ENCODE results near the gene LGALS9B.
"Not testable (repeated sequence)": the region's sequence is repeated elsewhere in the genome, so short reads cannot be mapped to it uniquely, and the experiment has no call there.

DNA sequence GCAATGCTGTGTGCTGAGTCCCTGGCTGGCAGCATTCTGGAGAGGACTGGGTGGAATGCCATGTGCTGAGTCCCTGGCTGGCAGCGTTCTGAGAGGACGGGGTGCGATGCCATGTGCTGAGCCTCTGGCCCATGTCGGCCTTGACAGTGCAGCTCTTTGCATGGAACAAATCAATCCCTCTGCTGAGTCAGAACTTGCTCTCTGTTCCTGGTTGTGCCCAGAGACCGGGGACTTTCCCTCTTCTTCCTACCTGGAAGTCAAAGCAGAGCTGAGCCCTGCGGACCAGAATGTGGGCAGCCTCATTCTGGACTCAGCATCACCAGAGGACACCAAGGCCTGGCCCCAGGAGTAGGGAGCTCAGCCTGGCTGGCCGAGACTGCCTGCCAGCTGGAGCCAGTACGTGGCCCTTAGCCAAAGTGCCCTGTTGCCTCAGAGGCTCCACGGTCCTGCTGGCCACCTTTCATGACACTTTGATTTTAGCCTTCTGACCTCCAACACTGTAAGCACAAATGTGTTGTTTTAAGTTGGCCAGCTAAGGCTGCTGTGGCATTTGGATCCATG lies 2.4 kb downstream of the LGALS9B start:
- TF ChIP-seq POLR2A (IDR thresholded peaks at IDR 0.05): not testable (repeated sequence)
- TF ChIP-seq, protein P1, sequence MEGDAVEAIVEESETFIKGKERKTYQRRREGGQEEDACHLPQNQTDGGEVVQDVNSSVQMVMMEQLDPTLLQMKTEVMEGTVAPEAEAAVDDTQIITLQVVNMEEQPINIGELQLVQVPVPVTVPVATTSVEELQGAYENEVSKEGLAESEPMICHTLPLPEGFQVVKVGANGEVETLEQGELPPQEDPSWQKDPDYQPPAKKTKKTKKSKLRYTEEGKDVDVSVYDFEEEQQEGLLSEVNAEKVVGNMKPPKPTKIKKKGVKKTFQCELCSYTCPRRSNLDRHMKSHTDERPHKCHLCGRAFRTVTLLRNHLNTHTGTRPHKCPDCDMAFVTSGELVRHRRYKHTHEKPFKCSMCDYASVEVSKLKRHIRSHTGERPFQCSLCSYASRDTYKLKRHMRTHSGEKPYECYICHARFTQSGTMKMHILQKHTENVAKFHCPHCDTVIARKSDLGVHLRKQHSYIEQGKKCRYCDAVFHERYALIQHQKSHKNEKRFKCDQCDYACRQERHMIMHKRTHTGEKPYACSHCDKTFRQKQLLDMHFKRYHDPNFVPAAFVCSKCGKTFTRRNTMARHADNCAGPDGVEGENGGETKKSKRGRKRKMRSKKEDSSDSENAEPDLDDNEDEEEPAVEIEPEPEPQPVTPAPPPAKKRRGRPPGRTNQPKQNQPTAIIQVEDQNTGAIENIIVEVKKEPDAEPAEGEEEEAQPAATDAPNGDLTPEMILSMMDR (IDR thresholded peaks at IDR 0.05): not testable (repeated sequence)

Measured in body of pancreas (tissue), 4 donors.